Measurements from ENCODE around the gene JMJD4. TPM values are rescaled to one million over a fixed set of nuclear protein-coding genes. Genes with fewer than 3 reads are reported as not detected.

Gene JMJD4
- 40.4 TPM for total RNA-seq (ENCODE audit: insufficient read depth, low replicate concordance)

GRCh38 chr1:227734856-227735538 is at the start of gene JMJD4, which contains the start of gene SNAP47:
Gene JMJD4, minus strand, starts transcription at chr1:227735302. Its CDS starts 29 bp downstream, at chr1:227735273.
Gene SNAP47, plus strand, starts transcription at chr1:227735435. Its CDS starts 12,302 bp downstream, at chr1:227747737.
- peak; percentile 93 for DNase-seq (ENCODE audit: low spot score)

- no peak for DNase-seq (ENCODE audit: low spot score)
These were observed 47.1 kb upstream of the JMJD4 start for GRCh38 chr1:227782226-227782625.

- DNase-seq (ENCODE audit: low spot score) = no peak
These were observed 46.3 kb upstream of the JMJD4 start for GRCh38 chr1:227781314-227781930.

- no peak for DNase-seq (ENCODE audit: low spot score)
These were observed 45.3 kb upstream of the JMJD4 start for GRCh38 chr1:227780101-227781044.

- no peak for DNase-seq (ENCODE audit: low spot score)
These were observed 44.6 kb upstream of the JMJD4 start for GRCh38 chr1:227779685-227780084.

GRCh38 chr1:227779021-227779441 is 43.9 kb upstream of the JMJD4 start:
- DNase-seq (ENCODE audit: low spot score) = no peak

- DNase-seq (ENCODE audit: low spot score) = peak; percentile 57
These were observed 43.4 kb upstream of the JMJD4 start for GRCh38 chr1:227778401-227778947.

GRCh38 chr1:227777646-227778045 is 42.5 kb upstream of the JMJD4 start:
- no peak for DNase-seq (ENCODE audit: low spot score)

- DNase-seq (ENCODE audit: low spot score) = no peak
These were observed 42.1 kb upstream of the JMJD4 start for GRCh38 chr1:227777156-227777555.

GRCh38 chr1:227776331-227776771 is 41.2 kb upstream of the JMJD4 start:
- no peak for DNase-seq (ENCODE audit: low spot score)

- no peak for DNase-seq (ENCODE audit: low spot score)
These were observed 40.7 kb upstream of the JMJD4 start for GRCh38 chr1:227775841-227776240.

- DNase-seq (ENCODE audit: low spot score) = no peak
These were observed 39.9 kb upstream of the JMJD4 start for GRCh38 chr1:227774821-227775661.

GRCh38 chr1:227774051-227774731 is 39.1 kb upstream of the JMJD4 start:
- DNase-seq (ENCODE audit: low spot score) = no peak

GRCh38 chr1:227773558-227773957 is 38.5 kb upstream of the JMJD4 start:
- no peak for DNase-seq (ENCODE audit: low spot score)

GRCh38 chr1:227771771-227772170 is 36.7 kb upstream of the JMJD4 start:
- no peak for DNase-seq (ENCODE audit: low spot score)

GRCh38 chr1:227771326-227771725 is 36.2 kb upstream of the JMJD4 start:
- no peak for DNase-seq (ENCODE audit: low spot score)

GRCh38 chr1:227770812-227771211 is 35.7 kb upstream of the JMJD4 start:
- DNase-seq (ENCODE audit: low spot score) = no peak

GRCh38 chr1:227769936-227770494 is 34.9 kb upstream of the JMJD4 start:
- no peak for DNase-seq (ENCODE audit: low spot score)

- no peak for DNase-seq (ENCODE audit: low spot score)
These were observed 34.2 kb upstream of the JMJD4 start for GRCh38 chr1:227769047-227769935.

Measured in umbilical cord (tissue), 2 donors.